T-cell (primary cell): ENCODE results near the gene CYBC1. TPM values are rescaled to one million over a fixed set of nuclear protein-coding genes. Genes with fewer than 3 reads are reported as not detected.

Source experiments
- ATAC-seq, 4 experiments: fragments of 200-7000 bp in 3 of 4; fragments of 150-1000 bp in 1 of 4; cut with Tn5 transposase; replicated peaks in 1 of 4; 1 replicate in 3 of 4; 2 replicates in 1 of 4; pipeline ENCODE4 v1.10.0; 2021; ENCODE audit warnings: moderate library complexity in 3 of 4, mild to moderate bottlenecking in 2 of 4, moderate number of reproducible peaks in 1 of 4
- CTCF ChIA-PET, 2 donors: fragments of 300-600 bp; sonication (Branson Sonifier 250); formaldehyde crosslinking; loops; one replicate each; lab custom pipeline; 2022; ENCODE audit warnings: antibody characterized with exemption in 2 of 2; lab: Charles Lee
- POLR2A ChIA-PET, 2 donors: fragments of 300-600 bp; sonication (Branson Sonifier 250); formaldehyde crosslinking; loops; one replicate each; lab custom pipeline; 2022; ENCODE audit warnings: antibody characterized with exemption in 2 of 2; lab: Charles Lee
- DNase-seq, 35 experiments: peaks; one replicate each; pipeline versions ENCODE4 v3.0.0 to v3.0.0-alpha.2; 2013 to 2023
- H3K27ac ChIP-seq: one replicate; pipeline ENCODE4 v1.5.1; 2013; ENCODE audit warnings: low read length
- H3K27me3 ChIP-seq, 2 experiments: replicated peaks in 1 of 2; 1 replicate in 1 of 2; 2 replicates in 1 of 2; pipeline versions ENCODE4 v1.6.1 to v1.7.0; 2013; ENCODE audit warnings: low read length in 1 of 2, mixed read lengths in 1 of 2; ENCODE audit not compliant: control insufficient read depth in 2 of 2, insufficient read depth in 2 of 2; ENCODE audit errors: extremely low read depth in 1 of 2
- H3K36me3 ChIP-seq, 2 donors: 1 replicate in 1 of 2; 2 replicates in 1 of 2; pipeline versions ENCODE4 v1.6.1 to v1.7.0; 2013; ENCODE audit warnings: low read length in 1 of 2; ENCODE audit not compliant: control insufficient read depth in 2 of 2, insufficient read depth in 1 of 2; ENCODE audit errors: extremely low read depth in 1 of 2
- H3K4me1 ChIP-seq, 2 experiments: 1 replicate in 1 of 2; 2 replicates in 1 of 2; pipeline versions ENCODE4 v1.6.1 to v1.7.0; 2013; ENCODE audit warnings: low read length in 2 of 2, mixed read lengths in 1 of 2; ENCODE audit not compliant: insufficient read depth in 2 of 2, control insufficient read depth in 1 of 2; ENCODE audit errors: extremely low read depth in 1 of 2
- H3K4me3 ChIP-seq, 2 donors: 1 replicate in 1 of 2; 2 replicates in 1 of 2; pipeline versions ENCODE4 v1.5.1 to v1.7.0; 2013; ENCODE audit warnings: mild to moderate bottlenecking in 2 of 2, low read length in 1 of 2, moderate library complexity in 1 of 2; ENCODE audit not compliant: control insufficient read depth in 1 of 2; ENCODE audit errors: extremely low read depth in 1 of 2
- H3K9me3 ChIP-seq: 2 replicates; pipeline ENCODE4 v1.7.0; 2013
- H3K27ac Mint-ChIP-seq, 2 donors: one replicate each; pipeline ENCODE4 v1.8.0; 2020 to 2021; ENCODE audit warnings: mild to moderate bottlenecking in 2 of 2, mixed read lengths in 2 of 2
- H3K27me3 Mint-ChIP-seq, 2 donors: one replicate each; pipeline ENCODE4 v1.8.0; 2021 to 2022; ENCODE audit warnings: mixed read lengths in 2 of 2
- H3K36me3 Mint-ChIP-seq: one replicate; pipeline ENCODE4 v1.8.0; 2021; ENCODE audit warnings: mixed read lengths
- H3K4me1 Mint-ChIP-seq, 3 donors: one replicate each; pipeline ENCODE4 v1.8.0; 2020 to 2022; ENCODE audit warnings: mixed read lengths in 3 of 3, mild to moderate bottlenecking in 1 of 3
- H3K4me3 Mint-ChIP-seq, 3 donors: one replicate each; pipeline ENCODE4 v1.8.0; 2020 to 2022; ENCODE audit warnings: mild to moderate bottlenecking in 3 of 3, mixed read lengths in 3 of 3, moderate library complexity in 3 of 3
- H3K9me3 Mint-ChIP-seq, 3 donors: one replicate each; pipeline ENCODE4 v1.8.0; 2020 to 2022; ENCODE audit warnings: mixed read lengths in 3 of 3
- WGBS: methylation state at CpG from one replicate; pipeline ENCODE4 v1.1.5; 2013; ENCODE audit warnings: missing lambda C conversion rate; ENCODE audit not compliant: insufficient coverage; 5-methylcytosine and 5-hydroxymethylcytosine counted together
- total RNA-seq, 35 experiments: library from RNA in 6 of 35; stranded (reverse) in 6 of 35; fragments of 120-200 nt in 1 of 35; gene quantifications; one replicate each; pipeline versions ENCODE4 v1.2.1 to v1.2.4 and lab custom pipeline; 2013 to 2026

CYBC1 gene
- total RNA-seq, 5 donors from 2014 or later (not counting 1 experiment from before 2014, with no cell fraction given), result 148 to 274 (median 262) TPM

- no peak overlapping the region for H3K4me3 Mint-ChIP-seq
- H3K27ac Mint-ChIP-seq, result peak overlapping the region in 1 of 2 donors; percentile 2
- DNase-seq (no peak), ATAC-seq (no peak)
- WGBS, result 86% methylated on average over 17 of the region's 21 CpGs
- peaks cover 20 to 35% (median 22%) of the 10 kb centered on the region in 3 donors for H3K4me1 Mint-ChIP-seq
- no peaks in the 10 kb centered on the region for H3K9me3 ChIP-seq
- POLR2A ChIA-PET, result no interaction called here
- CTCF ChIA-PET, result no interaction called here
- peaks cover 19% of the 10 kb centered on the region for H3K36me3 Mint-ChIP-seq
- no peak overlapping the region for H3K4me3 ChIP-seq
- H3K9me3 Mint-ChIP-seq, result no peaks in the 10 kb centered on the region
- H3K36me3 ChIP-seq, result peaks cover 6 to 21% of the 10 kb centered on the region in 2 donors
- peaks cover 0 to 3% of the 10 kb centered on the region in 2 donors for H3K27me3 Mint-ChIP-seq
- H3K27me3 ChIP-seq, result no peaks in the 10 kb centered on the region
- H3K27ac ChIP-seq, result no peak overlapping the region
- H3K4me1 ChIP-seq, result peaks cover 0 to 25% of the 10 kb centered on the region in 2 experiments
Observed at GRCh38 chr17:82489851-82490511, 39.4 kb upstream of the CYBC1 start.

GRCh38 chr17:82489117-82489516 is 38.6 kb upstream of the CYBC1 start:
- DNase-seq (no peak), ATAC-seq (peak in 1 of 4 experiments; percentile 15)
- H3K36me3 Mint-ChIP-seq, result peaks cover 23% of the 10 kb centered on the region
- H3K4me3 Mint-ChIP-seq, result no peak overlapping the region
- no peaks in the 10 kb centered on the region for H3K27me3 ChIP-seq
- H3K4me3 ChIP-seq, result no peak overlapping the region
- 88% methylated on average over 8 of the region's 8 CpGs for WGBS
- peaks cover 13 to 29% of the 10 kb centered on the region in 2 donors for H3K36me3 ChIP-seq
- H3K27ac Mint-ChIP-seq, result peak overlapping the region in 1 of 2 donors; percentile 34
- peaks cover 0 to 17% of the 10 kb centered on the region in 2 experiments for H3K4me1 ChIP-seq
- H3K9me3 ChIP-seq, result no peaks in the 10 kb centered on the region
- no peaks in the 10 kb centered on the region for H3K27me3 Mint-ChIP-seq
- ChIA-PET POLR2A (no interaction called here), CTCF (no interaction called here)
- no peak overlapping the region for H3K27ac ChIP-seq
- H3K4me1 Mint-ChIP-seq, result peaks cover 12 to 27% (median 14%) of the 10 kb centered on the region in 3 donors
- no peaks in the 10 kb centered on the region for H3K9me3 Mint-ChIP-seq

- Mint-ChIP-seq H3K4me3 (no peak overlapping the region), H3K4me1 (peaks cover 10 to 25% (median 14%) of the 10 kb centered on the region in 3 donors), H3K9me3 (no peaks in the 10 kb centered on the region), H3K27ac (no peak overlapping the region), H3K27me3 (no peaks in the 10 kb centered on the region), H3K36me3 (peaks cover 30% of the 10 kb centered on the region)
- POLR2A ChIA-PET, result no interaction called here
- no peaks in the 10 kb centered on the region for H3K9me3 ChIP-seq
- no peak overlapping the region for H3K27ac ChIP-seq
- no peak overlapping the region for H3K4me3 ChIP-seq
- H3K36me3 ChIP-seq, result peaks cover 19 to 41% of the 10 kb centered on the region in 2 donors
- CTCF ChIA-PET, result no interaction called here
- DNase-seq (no peak), ATAC-seq (no peak)
- no peaks in the 10 kb centered on the region for H3K27me3 ChIP-seq
- H3K4me1 ChIP-seq, result peaks cover 0 to 15% of the 10 kb centered on the region in 2 experiments
- WGBS, result 99% methylated on average over 10 of the region's 14 CpGs
Observed at GRCh38 chr17:82487910-82488309, 37.4 kb upstream of the CYBC1 start.

GRCh38 chr17:82486231-82487094 is 35.9 kb upstream of the CYBC1 start:
- peak in 2 of 4 experiments; percentile 25 to 26 for ATAC-seq

GRCh38 chr17:82483836-82484235 is 33.3 kb upstream of the CYBC1 start:
- WGBS, result 96% methylated on average over 9 of the region's 9 CpGs
- Histone ChIP-seq H3K27me3 (no peaks in the 10 kb centered on the region), H3K4me3 (no peak overlapping the region), H3K36me3 (peaks cover 37 to 78% of the 10 kb centered on the region in 2 donors), H3K27ac (no peak overlapping the region), H3K9me3 (no peaks in the 10 kb centered on the region), H3K4me1 (peaks cover 0 to 15% of the 10 kb centered on the region in 2 experiments)
- no peak overlapping the region for H3K27ac Mint-ChIP-seq
- H3K36me3 Mint-ChIP-seq, result peaks cover 49% of the 10 kb centered on the region
- ChIA-PET POLR2A (no interaction called here), CTCF (no interaction called here)
- DNase-seq (no peak), ATAC-seq (no peak)
- H3K27me3 Mint-ChIP-seq, result no peaks in the 10 kb centered on the region
- no peaks in the 10 kb centered on the region for H3K9me3 Mint-ChIP-seq
- peaks cover 10 to 25% (median 14%) of the 10 kb centered on the region in 3 donors for H3K4me1 Mint-ChIP-seq
- no peak overlapping the region for H3K4me3 Mint-ChIP-seq

More at GRCh38 chr17:82486231-82487094, 35.9 kb upstream of the CYBC1 start:
- POLR2A ChIA-PET, result no interaction called here
- peak overlapping the region; percentile 84 for H3K27ac Mint-ChIP-seq
- Histone ChIP-seq H3K4me3 (no peak overlapping the region), H3K4me1 (peaks cover 0 to 15% of the 10 kb centered on the region in 2 experiments), H3K27me3 (no peaks in the 10 kb centered on the region), H3K27ac (peak overlapping the region; percentile 18), H3K9me3 (no peaks in the 10 kb centered on the region), H3K36me3 (peaks cover 23 to 53% of the 10 kb centered on the region in 2 donors)
- H3K36me3 Mint-ChIP-seq, result peaks cover 39% of the 10 kb centered on the region
- H3K9me3 Mint-ChIP-seq, result no peaks in the 10 kb centered on the region
- WGBS, result 52% methylated on average over 12 of the region's 13 CpGs
- no peaks in the 10 kb centered on the region for H3K27me3 Mint-ChIP-seq
- CTCF ChIA-PET, result no interaction called here
- H3K4me1 Mint-ChIP-seq, result peaks cover 10 to 25% (median 14%) of the 10 kb centered on the region in 3 donors
- DNase-seq, result no peak
- H3K4me3 Mint-ChIP-seq, result no peak overlapping the region

- no peaks in the 10 kb centered on the region for H3K9me3 ChIP-seq
- H3K27ac ChIP-seq, result no peak overlapping the region
- H3K4me3 ChIP-seq, result no peak overlapping the region
- Mint-ChIP-seq H3K27ac (no peak overlapping the region), H3K36me3 (peaks cover 51% of the 10 kb centered on the region), H3K4me1 (peaks cover 10 to 27% (median 14%) of the 10 kb centered on the region in 3 donors), H3K9me3 (no peaks in the 10 kb centered on the region), H3K4me3 (no peak overlapping the region), H3K27me3 (no peaks in the 10 kb centered on the region)
- DNase-seq (no peak), ATAC-seq (no peak)
- WGBS, result 93% methylated on average over 3 of the region's 6 CpGs
- POLR2A ChIA-PET, result no interaction called here
- H3K27me3 ChIP-seq, result no peaks in the 10 kb centered on the region
- H3K4me1 ChIP-seq, result peaks cover 0 to 15% of the 10 kb centered on the region in 2 experiments
- H3K36me3 ChIP-seq, result peaks cover 43 to 83% of the 10 kb centered on the region in 2 donors
- CTCF ChIA-PET, result no interaction called here
Observed at GRCh38 chr17:82483204-82483660, 32.7 kb upstream of the CYBC1 start.
